ENCODE data around the gene PXK.

- TF ChIP-seq CTCF (conservative IDR thresholded peaks at IDR 0.05) (no peak), ZFX (IDR thresholded peaks at IDR 0.05) (no peak)
Measured at GRCh38 chr3:58359621-58360020, 26.9 kb downstream of the PXK start.
